HG03196 (cell line): ENCODE results near the gene ZHX3.

Source experiments
- ATAC-seq: cut with Tn5 transposase; IDR thresholded peaks from one replicate; pipeline ENCODE4 v1.9.1; 2021; ENCODE audit not compliant: unreplicated experiment

ZHX3 gene, protein sequence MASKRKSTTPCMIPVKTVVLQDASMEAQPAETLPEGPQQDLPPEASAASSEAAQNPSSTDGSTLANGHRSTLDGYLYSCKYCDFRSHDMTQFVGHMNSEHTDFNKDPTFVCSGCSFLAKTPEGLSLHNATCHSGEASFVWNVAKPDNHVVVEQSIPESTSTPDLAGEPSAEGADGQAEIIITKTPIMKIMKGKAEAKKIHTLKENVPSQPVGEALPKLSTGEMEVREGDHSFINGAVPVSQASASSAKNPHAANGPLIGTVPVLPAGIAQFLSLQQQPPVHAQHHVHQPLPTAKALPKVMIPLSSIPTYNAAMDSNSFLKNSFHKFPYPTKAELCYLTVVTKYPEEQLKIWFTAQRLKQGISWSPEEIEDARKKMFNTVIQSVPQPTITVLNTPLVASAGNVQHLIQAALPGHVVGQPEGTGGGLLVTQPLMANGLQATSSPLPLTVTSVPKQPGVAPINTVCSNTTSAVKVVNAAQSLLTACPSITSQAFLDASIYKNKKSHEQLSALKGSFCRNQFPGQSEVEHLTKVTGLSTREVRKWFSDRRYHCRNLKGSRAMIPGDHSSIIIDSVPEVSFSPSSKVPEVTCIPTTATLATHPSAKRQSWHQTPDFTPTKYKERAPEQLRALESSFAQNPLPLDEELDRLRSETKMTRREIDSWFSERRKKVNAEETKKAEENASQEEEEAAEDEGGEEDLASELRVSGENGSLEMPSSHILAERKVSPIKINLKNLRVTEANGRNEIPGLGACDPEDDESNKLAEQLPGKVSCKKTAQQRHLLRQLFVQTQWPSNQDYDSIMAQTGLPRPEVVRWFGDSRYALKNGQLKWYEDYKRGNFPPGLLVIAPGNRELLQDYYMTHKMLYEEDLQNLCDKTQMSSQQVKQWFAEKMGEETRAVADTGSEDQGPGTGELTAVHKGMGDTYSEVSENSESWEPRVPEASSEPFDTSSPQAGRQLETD

DNA sequence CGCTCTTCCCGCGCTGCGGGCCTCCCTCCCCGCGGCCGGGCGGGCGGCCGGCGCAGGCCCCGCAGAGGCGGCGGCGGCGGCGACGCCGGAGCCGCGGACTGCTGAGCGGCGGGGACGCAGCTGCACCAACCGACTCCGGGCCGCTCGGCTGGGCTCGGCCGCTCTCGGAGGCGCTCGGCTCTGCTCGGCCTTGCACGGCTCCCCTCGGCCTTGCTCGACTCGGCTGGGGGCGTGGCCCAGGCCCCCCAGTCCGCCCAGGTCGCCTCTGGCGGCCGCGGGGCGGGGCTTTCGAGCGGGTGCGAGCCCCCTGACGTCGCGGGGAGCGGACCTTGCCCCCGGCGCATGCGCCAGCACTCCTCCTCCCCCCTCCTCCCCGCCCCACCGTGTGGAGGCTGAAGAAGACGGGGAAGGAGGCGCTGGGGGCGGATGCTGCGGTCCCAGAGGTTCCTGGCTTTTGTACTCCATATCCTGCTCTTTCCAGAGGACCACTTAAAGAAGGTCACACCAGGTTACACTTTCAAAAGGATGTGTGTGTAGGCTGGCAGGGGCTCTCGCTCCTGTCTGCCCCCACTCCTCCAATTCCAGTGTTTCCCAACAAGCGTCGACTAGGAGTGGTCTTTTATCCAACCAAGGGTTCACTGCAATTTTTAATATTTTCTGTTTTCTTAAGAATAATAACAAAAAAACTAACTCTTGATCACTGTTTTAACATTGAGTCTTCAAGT is at the start of gene ZHX3:
Gene ZHX3 (minus strand): TSS at position 186 of the 725 bp plus-strand sequence. CDS start 112,815 bp downstream, outside the sequence.
- peak; percentile 95 for ATAC-seq

- no peak for ATAC-seq
These were observed 49.8 kb upstream of the ZHX3 start for GRCh38 chr20:41367393-41367695.

- ATAC-seq = no peak
These were observed 49.2 kb upstream of the ZHX3 start, which contains the start of gene EMILIN3 for GRCh38 chr20:41366546-41367392. EMILIN3 (minus strand) TSS chr20:41366818; CDS start chr20:41366634, 184 bp downstream.

DNA sequence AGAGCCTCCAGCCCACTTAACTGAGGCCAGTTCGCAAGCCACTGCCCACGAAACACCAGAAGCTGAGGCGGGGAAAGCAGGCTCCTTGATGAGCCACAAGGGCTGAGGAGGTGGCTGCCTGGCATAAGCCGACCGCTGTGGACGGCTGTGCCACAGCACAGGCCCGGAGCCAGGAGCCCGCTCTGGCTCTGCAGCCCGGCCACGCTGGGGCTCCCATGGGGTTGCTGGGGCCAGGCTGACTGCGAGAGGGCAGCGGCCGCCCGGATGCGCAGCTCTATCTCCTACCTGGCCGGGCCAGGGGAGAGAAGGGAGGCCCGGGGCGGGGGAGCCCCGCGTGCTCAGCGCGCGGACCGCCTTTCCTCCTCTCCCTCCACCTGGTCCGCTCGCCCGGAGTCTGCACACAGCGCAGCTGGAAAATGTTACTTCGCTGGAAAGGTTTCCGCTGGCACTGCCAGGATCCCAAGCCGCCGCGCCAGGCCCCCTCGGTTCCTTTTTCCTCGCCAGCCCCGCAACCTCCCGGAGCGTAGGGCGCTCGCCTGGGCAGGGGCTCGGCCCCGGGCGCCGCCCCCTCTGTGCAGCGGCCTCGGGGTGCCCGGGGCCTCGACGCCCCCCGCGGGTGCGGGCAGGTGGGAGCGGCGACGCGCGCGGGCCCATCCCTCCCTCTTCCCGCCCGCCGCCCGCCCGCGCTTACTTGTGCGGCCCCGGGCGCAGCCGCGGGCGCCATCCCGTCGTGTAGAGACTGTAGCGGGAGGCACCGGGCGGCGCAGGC is 48.4 kb upstream of the ZHX3 start:
- no peak for ATAC-seq

DNA sequence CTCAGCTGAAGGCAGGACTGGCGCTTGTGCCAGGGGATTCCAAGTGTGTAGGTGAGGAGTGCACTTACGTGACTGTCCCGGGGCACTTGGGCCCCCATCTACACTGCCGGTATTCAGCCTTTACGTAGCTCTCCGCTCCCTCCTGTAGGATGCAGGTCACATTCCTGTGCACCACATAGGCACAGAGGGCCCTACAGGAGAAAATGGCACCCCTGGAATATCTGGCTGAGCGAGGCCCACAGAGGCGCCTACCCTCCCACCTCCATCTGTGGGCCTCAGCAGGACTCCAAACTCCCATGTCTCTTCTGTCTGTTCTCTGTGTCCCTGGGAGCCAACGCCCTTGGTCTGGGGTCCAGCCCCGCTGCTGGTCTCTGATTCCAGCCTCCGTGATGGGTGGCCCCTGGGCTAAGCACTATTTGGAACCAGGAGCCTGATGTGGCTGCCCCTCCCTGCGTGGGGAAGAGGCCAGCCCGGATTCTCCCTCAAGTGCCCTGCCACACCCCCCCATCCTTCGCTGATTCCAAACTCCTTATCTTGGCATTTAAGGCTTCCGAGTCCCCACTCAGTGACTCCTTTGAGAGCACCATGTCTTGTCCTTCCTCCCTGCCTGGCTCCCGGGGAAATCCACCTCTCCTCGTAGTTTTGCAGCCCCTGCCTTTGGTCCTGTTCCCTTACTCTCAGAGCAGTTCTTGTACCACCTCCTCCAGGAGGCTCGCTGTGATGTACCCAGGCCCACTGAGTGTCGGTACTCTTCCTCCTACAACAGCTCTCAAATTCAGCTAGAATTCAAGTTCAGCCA is 47.6 kb upstream of the ZHX3 start:
- no peak for ATAC-seq

- ATAC-seq = no peak
These were observed 46.8 kb upstream of the ZHX3 start for GRCh38 chr20:41364236-41364855.

DNA sequence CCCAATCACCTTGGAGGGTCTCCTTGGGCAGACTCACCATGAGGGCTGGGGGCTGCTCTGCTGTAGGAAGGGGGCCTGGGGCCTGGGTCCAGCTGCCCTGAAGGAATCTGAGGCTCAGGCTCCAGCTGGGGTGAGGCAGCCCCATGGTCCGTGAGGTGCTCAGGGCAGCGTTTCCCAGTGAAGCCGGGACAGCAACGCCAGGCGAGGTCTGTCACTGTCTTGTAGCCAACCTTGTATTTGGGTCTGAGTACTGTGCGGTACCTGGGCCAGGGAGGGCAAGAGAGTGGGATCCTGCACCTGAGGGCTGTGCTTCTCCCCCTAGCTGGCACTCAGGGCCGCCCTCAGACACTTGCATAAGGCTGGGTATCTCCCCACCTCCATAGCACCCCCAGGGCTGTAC is 46.1 kb upstream of the ZHX3 start:
- no peak for ATAC-seq

DNA sequence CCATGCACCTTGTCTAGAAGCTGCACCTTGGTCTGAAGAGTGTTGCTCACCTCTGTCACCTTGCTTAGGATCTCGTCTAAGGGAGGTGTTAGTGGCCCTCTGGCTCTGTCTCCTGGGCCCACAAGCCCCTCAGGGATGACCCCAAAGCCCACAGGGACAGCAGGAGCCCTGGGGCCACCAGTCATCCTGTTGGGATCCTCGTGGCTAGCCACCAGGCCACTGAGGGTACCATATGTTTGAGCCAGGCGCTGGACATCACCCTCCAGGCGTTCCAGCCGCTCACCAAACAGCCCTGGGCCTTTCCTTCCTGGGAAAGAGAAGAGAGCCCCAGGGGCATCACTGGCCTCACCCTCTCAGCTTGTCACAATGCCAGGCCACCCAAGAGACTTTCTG is 45.2 kb upstream of the ZHX3 start:
- no peak for ATAC-seq

DNA sequence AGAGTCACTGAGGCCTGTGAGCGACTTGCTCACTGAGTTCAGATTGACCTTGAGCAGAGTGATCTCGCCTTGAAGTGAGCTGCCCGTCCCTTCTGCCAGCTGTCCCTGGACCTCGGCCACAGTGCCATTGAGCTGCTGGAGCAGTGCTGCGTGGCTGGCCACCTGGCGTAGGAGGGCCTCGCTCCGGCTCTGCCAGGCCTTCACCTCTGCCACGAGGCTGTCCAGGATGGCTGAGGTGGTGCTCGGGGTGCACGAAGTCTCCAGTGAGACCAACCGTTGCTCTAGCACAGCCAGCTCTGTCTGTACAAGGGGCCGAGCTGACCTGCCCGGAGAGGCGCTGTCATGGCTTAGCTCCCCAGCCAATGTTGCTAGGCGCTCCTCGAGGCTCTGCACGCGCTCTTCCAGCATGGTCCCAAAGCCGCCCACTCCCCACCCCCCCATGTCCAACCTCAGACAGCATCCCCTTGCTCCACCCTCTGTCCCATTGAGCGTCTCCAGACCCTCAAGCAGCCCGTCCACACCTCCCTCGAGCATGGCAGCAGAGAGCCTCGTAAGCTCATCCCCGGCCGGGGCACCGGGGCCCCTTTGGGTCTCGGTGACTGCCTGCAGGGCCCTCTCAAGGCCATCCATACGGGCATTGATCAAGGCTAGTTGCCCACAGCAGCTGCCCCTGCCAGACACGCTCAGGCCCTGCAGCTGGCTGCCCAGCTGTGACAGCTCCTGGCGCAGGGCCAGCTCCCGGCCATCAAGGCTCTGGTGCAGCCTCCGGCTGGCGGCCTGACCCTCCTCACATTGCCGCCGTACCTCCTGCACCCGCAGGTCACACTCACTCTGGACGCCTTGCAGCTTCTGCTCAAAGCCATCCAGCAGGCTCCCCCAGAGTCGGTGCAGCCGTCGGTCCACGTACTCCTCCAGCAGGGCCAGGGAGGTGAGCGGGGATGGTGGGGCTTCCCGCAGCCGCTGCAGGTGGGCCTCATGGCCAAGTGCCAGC is 44.5 kb upstream of the ZHX3 start:
- no peak for ATAC-seq

DNA sequence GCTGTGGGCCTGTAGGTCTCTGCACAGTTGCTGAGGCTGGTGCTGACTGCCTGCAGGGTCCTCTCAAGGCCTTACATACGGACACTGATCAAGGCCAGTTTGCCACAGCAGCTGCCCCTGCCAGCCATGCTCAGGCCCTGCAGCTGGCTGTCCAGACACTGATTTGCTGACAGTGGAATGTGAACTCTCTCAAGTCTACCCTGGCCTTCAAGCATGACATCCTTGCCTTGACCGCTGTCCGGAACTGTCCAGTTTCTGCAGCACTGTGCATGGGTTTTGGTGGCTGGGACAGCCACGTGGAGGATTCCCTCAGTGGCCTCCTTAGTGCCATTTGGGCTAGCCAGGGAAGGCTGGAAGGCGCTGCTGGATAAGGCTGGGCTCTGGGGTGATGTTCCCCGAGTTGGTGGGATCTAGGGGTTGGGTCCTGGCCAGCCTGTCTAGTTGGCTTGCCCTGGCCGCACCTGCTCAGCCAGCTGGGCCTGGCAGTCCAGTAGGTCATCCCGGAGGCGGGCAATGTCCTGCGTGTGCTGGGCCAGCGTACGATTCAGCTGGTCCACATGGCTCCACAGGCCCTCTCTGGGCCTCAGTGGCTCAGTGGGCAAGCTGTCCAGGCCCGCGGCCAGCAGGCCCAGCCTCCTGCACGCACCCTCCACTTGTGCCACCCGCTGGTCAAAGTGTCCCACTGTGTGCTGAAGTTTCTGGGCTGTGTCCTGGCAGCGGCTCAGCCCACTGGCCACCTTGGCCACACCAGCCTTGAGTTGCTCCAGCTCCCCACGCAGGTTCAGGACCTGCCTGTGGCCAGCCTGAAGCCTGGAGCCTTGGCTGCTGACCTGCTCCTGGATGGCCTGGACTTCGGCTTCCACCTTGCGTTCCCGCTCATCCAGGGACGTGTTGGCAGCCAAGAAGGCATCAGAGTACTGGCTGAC is 43.6 kb upstream of the ZHX3 start:
- no peak for ATAC-seq

DNA sequence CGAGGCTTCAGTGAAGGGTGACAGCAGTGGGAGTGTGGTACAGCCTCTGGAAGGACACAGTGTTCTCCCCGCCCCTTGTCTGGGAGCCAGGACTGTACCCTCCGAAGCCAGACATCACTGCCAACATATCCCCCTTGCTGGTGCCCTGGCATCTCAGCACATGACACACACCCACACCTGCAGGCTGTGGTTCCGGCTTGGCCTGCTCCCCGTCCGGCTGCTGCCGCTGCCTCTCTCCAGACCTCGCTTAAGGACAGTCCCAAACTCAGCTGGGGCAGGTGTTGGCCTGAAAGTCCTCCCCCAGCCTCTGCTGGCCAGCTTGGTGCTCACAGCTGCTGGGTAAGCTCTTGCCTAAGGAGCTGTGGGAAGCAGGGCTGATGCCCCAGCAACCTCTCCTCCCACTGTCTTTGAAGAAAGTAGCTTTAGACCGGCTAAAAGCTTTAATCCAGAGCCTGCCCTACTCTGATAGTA is 42.0 kb upstream of the ZHX3 start:
- ATAC-seq = no peak

DNA sequence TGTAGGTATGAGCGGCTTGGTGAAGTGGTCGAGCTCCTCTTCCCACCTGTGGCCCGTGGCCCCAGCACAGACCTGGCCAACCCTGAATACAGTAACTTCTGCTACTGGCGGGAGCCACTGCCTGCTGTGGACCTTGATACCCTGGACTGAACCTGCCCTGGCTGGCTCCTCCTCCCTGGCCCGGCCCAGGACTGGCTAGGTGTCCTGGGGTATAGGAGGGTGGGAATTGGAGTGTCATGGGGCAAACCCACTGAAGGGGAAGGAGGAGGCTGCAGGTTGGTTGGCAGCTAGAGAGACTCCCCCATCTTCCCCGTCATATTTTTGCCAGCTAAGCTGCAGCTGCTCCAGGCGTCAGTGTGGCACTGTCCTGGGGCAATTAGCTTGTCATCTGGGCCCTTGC is 41.2 kb upstream of the ZHX3 start:
- no peak for ATAC-seq

DNA sequence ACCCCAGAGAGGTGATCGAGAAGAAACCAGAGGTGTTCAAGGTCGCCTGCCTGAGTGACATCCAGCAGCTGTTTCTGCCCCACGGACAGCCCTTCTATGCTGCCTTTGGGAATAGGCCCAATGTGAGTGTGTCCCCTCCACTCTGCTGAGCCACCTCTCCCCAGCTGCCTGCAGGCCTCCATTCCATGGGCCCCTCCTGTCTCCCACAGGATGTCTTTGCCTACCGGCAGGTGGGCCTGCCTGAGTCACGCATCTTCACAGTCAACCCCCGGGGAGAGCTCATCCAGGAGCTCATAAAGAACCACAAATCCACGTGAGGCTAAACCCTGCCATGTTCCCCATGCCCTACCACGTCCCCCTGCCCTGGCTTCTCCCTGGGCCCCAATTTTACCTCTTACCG is 40.7 kb upstream of the ZHX3 start:
- ATAC-seq = no peak

DNA sequence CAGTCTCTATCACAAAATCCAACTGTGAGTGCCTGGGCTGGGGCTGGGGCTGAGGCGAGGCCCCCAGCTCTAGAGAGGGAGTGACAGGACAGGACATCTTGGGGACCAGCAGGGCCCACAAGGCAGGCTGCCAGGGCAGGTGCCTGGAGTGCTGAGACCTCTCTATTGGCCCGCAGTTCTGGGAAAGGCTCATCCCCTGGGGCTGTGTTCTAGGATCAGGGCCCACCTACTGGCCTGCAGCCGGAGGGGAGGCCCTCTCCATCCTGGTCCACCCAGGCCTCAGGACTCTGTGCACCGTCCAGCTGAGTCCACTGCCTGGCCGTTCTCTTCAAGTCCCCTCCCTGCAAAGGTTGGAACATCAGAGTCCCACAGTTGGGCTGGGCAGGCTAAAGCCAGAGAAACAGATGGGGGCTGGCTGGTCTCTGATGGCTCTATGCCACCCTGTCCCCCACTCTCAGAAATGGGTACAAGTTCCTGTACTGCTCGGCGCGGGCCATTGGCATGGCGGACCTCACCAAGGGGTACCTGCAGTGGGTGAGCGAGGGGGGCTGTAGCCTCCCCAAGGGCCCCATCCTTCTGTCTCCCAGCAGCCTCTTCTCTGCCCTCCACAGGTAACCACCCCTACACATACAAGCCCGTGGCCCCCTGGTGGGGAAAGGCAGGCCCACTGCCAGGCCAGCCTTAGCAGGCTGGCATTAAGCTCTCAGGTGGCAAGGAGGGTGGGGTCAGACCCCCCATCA is 40.1 kb upstream of the ZHX3 start:
- no peak for ATAC-seq

DNA sequence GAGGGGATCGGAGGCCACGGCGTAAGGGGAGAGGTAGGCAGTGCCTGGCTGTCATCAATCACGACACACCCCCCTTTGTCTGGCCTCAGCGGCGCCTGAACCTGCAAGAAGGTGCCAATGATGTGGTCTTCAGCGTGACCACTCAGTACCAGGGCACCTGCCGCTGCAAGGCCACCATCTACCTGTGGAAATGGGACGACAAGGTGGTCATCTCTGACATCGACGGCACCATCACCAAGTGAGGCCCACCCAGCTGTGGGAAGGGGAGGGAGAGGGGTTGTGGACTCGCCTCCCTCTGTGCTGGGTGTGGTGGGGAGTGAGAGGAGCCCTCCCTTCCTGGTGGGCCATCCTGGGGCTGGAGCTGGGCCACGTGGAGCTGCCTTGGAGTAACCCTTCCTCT is 39.4 kb upstream of the ZHX3 start:
- ATAC-seq = no peak
